Measurements from ENCODE around the gene HNRNPA0. TPM values are rescaled to one million over a fixed set of nuclear protein-coding genes. Genes with fewer than 3 reads are reported as not detected.
"Not testable (repeated sequence)": the region's sequence is repeated elsewhere in the genome, so short reads cannot be mapped to it uniquely, and the experiment has no call there.

HNRNPA0 gene
- polyA plus RNA-seq, 3 donors, result 8.3 to 15.5 (median 10.8) TPM

- no peaks in the 10 kb centered on the region for H4K20me1 ChIP-seq (ENCODE audit: insufficient read depth, low read length)
- intact Hi-C loops (cut with micrococcal nuclease), result no loop called here
- H3K4me1 Mint-ChIP-seq, result no peaks in the 10 kb centered on the region
- DNase-seq, result no peak
- no peak overlapping the region for H3K4me3 Mint-ChIP-seq
- H3K4me3 ChIP-seq (replicated peaks in 1 of 3; ENCODE audit: low read depth in 2 of 3, low read length in 3 of 3), result no peak overlapping the region
- H3K27ac Mint-ChIP-seq, result no peak overlapping the region
- H2AFZ ChIP-seq (ENCODE audit: insufficient read depth, low read depth, low read length, poor library complexity, severe bottlenecking), result no peak overlapping the region
- H3K4me1 ChIP-seq (ENCODE audit: control insufficient read depth in 1 of 2, insufficient read depth in 2 of 2, low read length in 2 of 2), result no peaks in the 10 kb centered on the region
- H3K9me3 Mint-ChIP-seq, result peaks cover 0 to 5% (median 0%) of the 10 kb centered on the region in 7 donors
- H3K36me3 Mint-ChIP-seq, result no peaks in the 10 kb centered on the region
- H3K27ac ChIP-seq (ENCODE audit: low read depth in 1 of 2, low read length in 2 of 2), result no peak overlapping the region
- no peaks in the 10 kb centered on the region for H3K27me3 ChIP-seq (ENCODE audit: control insufficient read depth in 2 of 2, insufficient read depth in 2 of 2, low read length in 2 of 2)
- H3K36me3 ChIP-seq (replicated peaks in 1 of 2; ENCODE audit: control insufficient read depth in 1 of 2, insufficient read depth in 2 of 2, low read length in 2 of 2), result no peaks in the 10 kb centered on the region
- H3K79me2 ChIP-seq (ENCODE audit: insufficient read depth, low read length), result no peaks in the 10 kb centered on the region
- no peak overlapping the region for H3K4me2 ChIP-seq (replicated peaks; ENCODE audit: extremely low read depth, low read length, poor library complexity, severe bottlenecking)
- no peaks in the 10 kb centered on the region for H3K9me3 ChIP-seq (replicated peaks in 1 of 2; ENCODE audit: control insufficient read depth in 1 of 2, insufficient read depth in 1 of 2, low read length in 2 of 2)
- H3K9ac ChIP-seq (ENCODE audit: insufficient read depth, low read length, poor library complexity, severe bottlenecking), result no peak overlapping the region
- TF ChIP-seq CTCF (IDR thresholded peaks at IDR 0.05), result no peak
- 100% methylated on average over 3 of the region's 4 CpGs for WGBS (ENCODE audit: insufficient coverage)
- peaks cover 0 to 3% (median 1%) of the 10 kb centered on the region in 3 donors for H3K27me3 Mint-ChIP-seq (ENCODE audit: low read depth in 3 of 3)
Measured at GRCh38 chr5:137791799-137792198, 37.6 kb upstream of the HNRNPA0 start.

- H3K27ac ChIP-seq (ENCODE audit: low read depth in 1 of 2, low read length in 2 of 2), result no peak overlapping the region
Measured at GRCh38 chr5:137791387-137791786, 37.2 kb upstream of the HNRNPA0 start.

GRCh38 chr5:137788560-137788959 lies 34.4 kb upstream of the HNRNPA0 start:
- H3K79me2 ChIP-seq (ENCODE audit: insufficient read depth, low read length); H3K9ac ChIP-seq (ENCODE audit: insufficient read depth, low read length, poor library complexity, severe bottlenecking); H3K36me3 Mint-ChIP-seq; H3K27ac ChIP-seq (ENCODE audit: low read depth in 1 of 2, low read length in 2 of 2); DNase-seq; H3K4me3 Mint-ChIP-seq; H3K4me2 ChIP-seq (replicated peaks; ENCODE audit: extremely low read depth, low read length, poor library complexity, severe bottlenecking); H3K9me3 Mint-ChIP-seq; H3K4me3 ChIP-seq (replicated peaks in 1 of 3; ENCODE audit: low read depth in 2 of 3, low read length in 3 of 3); H3K27ac Mint-ChIP-seq; H3K4me1 ChIP-seq (ENCODE audit: control insufficient read depth in 1 of 2, insufficient read depth in 2 of 2, low read length in 2 of 2); H3K36me3 ChIP-seq (replicated peaks in 1 of 2; ENCODE audit: control insufficient read depth in 1 of 2, insufficient read depth in 2 of 2, low read length in 2 of 2); H3K9me3 ChIP-seq (replicated peaks in 1 of 2; ENCODE audit: control insufficient read depth in 1 of 2, insufficient read depth in 1 of 2, low read length in 2 of 2); H3K4me1 Mint-ChIP-seq; H3K27me3 Mint-ChIP-seq (ENCODE audit: low read depth in 3 of 3); H3K27me3 ChIP-seq (ENCODE audit: control insufficient read depth in 2 of 2, insufficient read depth in 2 of 2, low read length in 2 of 2); H4K20me1 ChIP-seq (ENCODE audit: insufficient read depth, low read length); intact Hi-C loops (cut with micrococcal nuclease); H2AFZ ChIP-seq (ENCODE audit: insufficient read depth, low read depth, low read length, poor library complexity, severe bottlenecking): not testable (repeated sequence)
- no CpG with 5 or more reads among the region's 2 CpGs for WGBS (ENCODE audit: insufficient coverage)

More at GRCh38 chr5:137791387-137791786, 37.2 kb upstream of the HNRNPA0 start:
- Mint-ChIP-seq H3K4me3 (no peak overlapping the region), H3K27ac (no peak overlapping the region), H3K36me3 (no peaks in the 10 kb centered on the region), H3K27me3 (ENCODE audit: low read depth in 3 of 3) (peaks cover 0 to 4% (median 1%) of the 10 kb centered on the region in 3 donors), H3K4me1 (no peaks in the 10 kb centered on the region), H3K9me3 (peaks cover 0 to 5% (median 0%) of the 10 kb centered on the region in 7 donors)
- no peak overlapping the region for H2AFZ ChIP-seq (ENCODE audit: insufficient read depth, low read depth, low read length, poor library complexity, severe bottlenecking)
- no CpG with 5 or more reads among the region's 2 CpGs for WGBS (ENCODE audit: insufficient coverage)
- no peaks in the 10 kb centered on the region for H3K27me3 ChIP-seq (ENCODE audit: control insufficient read depth in 2 of 2, insufficient read depth in 2 of 2, low read length in 2 of 2)
- no peak overlapping the region for H3K4me3 ChIP-seq (replicated peaks in 1 of 3; ENCODE audit: low read depth in 2 of 3, low read length in 3 of 3)
- no peaks in the 10 kb centered on the region for H3K79me2 ChIP-seq (ENCODE audit: insufficient read depth, low read length)
- H3K36me3 ChIP-seq (replicated peaks in 1 of 2; ENCODE audit: control insufficient read depth in 1 of 2, insufficient read depth in 2 of 2, low read length in 2 of 2), result no peaks in the 10 kb centered on the region
- H4K20me1 ChIP-seq (ENCODE audit: insufficient read depth, low read length), result no peaks in the 10 kb centered on the region
- no peak overlapping the region for H3K4me2 ChIP-seq (replicated peaks; ENCODE audit: extremely low read depth, low read length, poor library complexity, severe bottlenecking)
- no peak overlapping the region for H3K9ac ChIP-seq (ENCODE audit: insufficient read depth, low read length, poor library complexity, severe bottlenecking)
- intact Hi-C loops (cut with micrococcal nuclease), result no loop called here
- H3K4me1 ChIP-seq (ENCODE audit: control insufficient read depth in 1 of 2, insufficient read depth in 2 of 2, low read length in 2 of 2), result no peaks in the 10 kb centered on the region
- TF ChIP-seq CTCF (IDR thresholded peaks at IDR 0.05), result no peak
- DNase-seq, result no peak
- H3K9me3 ChIP-seq (replicated peaks in 1 of 2; ENCODE audit: control insufficient read depth in 1 of 2, insufficient read depth in 1 of 2, low read length in 2 of 2), result no peaks in the 10 kb centered on the region

Data from CD14-positive monocyte (primary cell).